Parathyroid adenoma (tissue), 2 donors: ENCODE results near the gene EPAS1.

Source experiments
- H2AFZ ChIP-seq: fragments of 300-600 bp; sonication (generic); one replicate; pipeline ENCODE4 v1.7.0; 2017; ENCODE audit warnings: antibody characterized with exemption, mild to moderate bottlenecking
- H3K27ac ChIP-seq: fragments of 300-600 bp; sonication (generic); one replicate; pipeline ENCODE4 v1.7.0; 2017
- H3K27me3 ChIP-seq: fragments of 300-600 bp; sonication (generic); one replicate; pipeline ENCODE4 v1.7.0; 2017; ENCODE audit warnings: low read length; ENCODE audit not compliant: control insufficient read depth, insufficient read depth
- H3K36me3 ChIP-seq: fragments of 300-600 bp; sonication (generic); one replicate; pipeline ENCODE4 v1.7.0; 2017; ENCODE audit warnings: low read length; ENCODE audit not compliant: control insufficient read depth, insufficient read depth
- H3K4me1 ChIP-seq: fragments of 300-600 bp; sonication (generic); one replicate; pipeline ENCODE4 v1.7.0; 2017; ENCODE audit warnings: control low read depth
- H3K4me2 ChIP-seq: fragments of 300-600 bp; sonication (generic); one replicate; pipeline ENCODE4 v1.7.0; 2017; ENCODE audit warnings: low read length
- H3K4me3 ChIP-seq: fragments of 300-600 bp; sonication (generic); one replicate; pipeline ENCODE4 v1.7.0; 2017; ENCODE audit warnings: low read depth, low read length
- H3K79me2 ChIP-seq: fragments of 300-600 bp; sonication (generic); one replicate; pipeline ENCODE4 v1.7.0; 2017; ENCODE audit warnings: control low read depth
- H3K9ac ChIP-seq: fragments of 300-600 bp; sonication (generic); one replicate; pipeline ENCODE4 v1.7.0; 2017; ENCODE audit warnings: mild to moderate bottlenecking
- H3K9me3 ChIP-seq: fragments of 300-600 bp; sonication (generic); one replicate; pipeline ENCODE4 v1.7.0; 2017; ENCODE audit warnings: low read length; ENCODE audit not compliant: control insufficient read depth
- CTCF ChIP-seq: fragments of 300-600 bp; sonication (generic); IDR thresholded peaks from one replicate; pipeline ENCODE4 v1.7.0; 2017; ENCODE audit warnings: antibody characterized with exemption, mild to moderate bottlenecking
- donor health status: primary hyperparathyroidism.

The EPAS1 gene

DNA sequence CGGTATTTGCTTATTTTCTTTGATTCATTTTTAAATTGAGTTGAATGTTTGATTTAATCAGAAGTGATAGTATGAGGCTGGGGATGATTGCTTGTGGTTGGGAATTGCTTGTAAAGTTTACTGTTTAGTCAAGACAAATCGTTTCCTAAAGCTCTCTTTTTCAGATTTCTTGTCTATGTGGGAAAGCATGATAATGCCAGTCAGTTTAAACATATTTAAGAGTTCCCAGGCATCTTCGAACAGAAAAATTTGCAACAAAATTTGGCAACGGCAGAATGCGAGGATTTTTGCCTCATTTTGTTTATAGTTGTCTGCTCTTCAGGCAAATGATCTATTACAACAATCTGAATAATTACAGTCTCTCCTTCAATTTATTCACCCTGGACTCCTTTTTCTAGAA is 22.5 kb downstream of the EPAS1 start:
- peaks cover 43% of the 10 kb centered on the region for H3K79me2 ChIP-seq
- H3K9ac ChIP-seq: no peak overlapping the region
- peak overlapping the region; percentile 7 for H3K4me2 ChIP-seq
- H3K4me1 ChIP-seq: peaks cover 38% of the 10 kb centered on the region
- peak overlapping the region; percentile 33 for H3K4me3 ChIP-seq
- TF ChIP-seq CTCF: no peak
- H3K27ac ChIP-seq: peak overlapping the region; percentile 2
- no peak overlapping the region for H2AFZ ChIP-seq
- H3K27me3 ChIP-seq: no peaks in the 10 kb centered on the region
- H3K36me3 ChIP-seq: no peaks in the 10 kb centered on the region
- no peaks in the 10 kb centered on the region for H3K9me3 ChIP-seq

DNA sequence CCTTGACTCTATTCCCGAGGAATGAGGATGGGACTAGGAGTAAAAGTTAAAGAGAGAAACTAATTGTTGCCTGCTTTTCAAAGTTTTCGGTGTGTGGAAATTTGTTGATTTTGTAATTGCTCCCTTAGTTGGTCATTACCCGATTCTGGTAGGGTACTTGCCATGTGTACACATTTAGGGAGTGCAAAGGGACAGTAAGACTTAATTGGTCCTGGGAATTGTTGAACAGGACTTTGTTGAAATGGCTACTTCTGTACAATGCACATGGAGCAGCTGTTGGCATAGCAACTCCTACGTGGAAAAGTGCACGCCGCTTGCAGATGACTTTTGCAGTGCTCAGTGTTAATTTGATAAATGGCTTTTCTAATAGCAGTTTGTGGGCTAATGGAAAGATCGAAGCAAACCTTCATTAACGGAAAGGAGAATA is 22.9 kb downstream of the EPAS1 start:
- Histone ChIP-seq H3K4me2 (peak overlapping the region; percentile 7), H3K27me3 (no peaks in the 10 kb centered on the region), H3K36me3 (no peaks in the 10 kb centered on the region), H3K9ac (no peak overlapping the region), H3K79me2 (peaks cover 47% of the 10 kb centered on the region), H2AFZ (no peak overlapping the region), H3K4me1 (peaks cover 37% of the 10 kb centered on the region), H3K27ac (peak overlapping the region; percentile 2), H3K4me3 (peak overlapping the region; percentile 33), H3K9me3 (no peaks in the 10 kb centered on the region)
- TF ChIP-seq CTCF: no peak

- Histone ChIP-seq H3K27me3 (no peaks in the 10 kb centered on the region), H3K27ac (no peak overlapping the region), H3K4me1 (peaks cover 55% of the 10 kb centered on the region), H3K9me3 (no peaks in the 10 kb centered on the region), H3K4me2 (no peak overlapping the region), H3K9ac (no peak overlapping the region), H3K79me2 (peaks cover 75% of the 10 kb centered on the region), H2AFZ (no peak overlapping the region), H3K36me3 (no peaks in the 10 kb centered on the region), H3K4me3 (no peak overlapping the region)
- no peak for TF ChIP-seq CTCF
Measured at GRCh38 chr2:46323730-46324129, 26.5 kb downstream of the EPAS1 start.

DNA sequence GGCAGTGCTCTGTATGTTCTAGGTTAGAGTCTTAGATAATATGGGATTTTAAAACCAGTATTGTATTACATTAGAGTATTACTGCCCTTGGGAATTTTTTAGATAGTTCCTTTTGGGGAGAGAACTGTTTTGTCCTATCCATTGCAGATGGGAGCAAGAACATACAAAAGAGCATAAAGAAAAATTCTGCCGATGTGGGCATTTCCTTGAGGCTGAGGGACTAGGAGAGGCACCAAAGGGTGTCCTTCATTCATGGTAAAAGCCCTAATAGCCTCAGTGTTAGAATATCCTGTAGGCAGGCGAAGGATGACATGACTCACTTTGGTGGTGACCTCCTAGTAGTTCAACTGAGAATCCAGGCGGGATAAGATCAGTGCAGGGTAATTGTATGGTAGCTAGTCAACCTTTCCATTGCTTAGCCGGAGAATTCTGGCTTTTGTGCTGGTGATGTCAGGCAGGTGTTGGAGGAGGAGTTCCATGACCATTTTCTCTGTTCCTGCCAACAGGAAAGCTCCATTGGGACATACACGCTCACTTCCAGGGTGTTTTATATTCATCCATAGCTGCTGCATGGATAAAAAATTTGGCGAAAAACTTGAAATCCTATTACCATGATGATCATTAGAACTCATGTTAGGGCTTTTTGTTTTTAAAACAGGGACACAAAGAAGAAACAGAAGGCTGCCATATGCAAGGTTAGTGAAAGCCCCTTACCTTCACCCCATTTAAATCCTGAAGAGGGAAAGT is 28.1 kb downstream of the EPAS1 start:
- Histone ChIP-seq H3K4me2 (peak overlapping the region; percentile 45), H3K4me1 (peaks cover 52% of the 10 kb centered on the region), H3K9ac (no peak overlapping the region), H3K27me3 (no peaks in the 10 kb centered on the region), H3K36me3 (no peaks in the 10 kb centered on the region), H3K27ac (peak overlapping the region; percentile 22), H3K4me3 (no peak overlapping the region), H3K79me2 (peaks cover 82% of the 10 kb centered on the region), H3K9me3 (no peaks in the 10 kb centered on the region), H2AFZ (no peak overlapping the region)
- no peak for TF ChIP-seq CTCF
